GM12878 (cell line): Measurements from ENCODE around the gene NDUFC1. TPM values are rescaled to one million over a fixed set of nuclear protein-coding genes. Genes with fewer than 3 reads are reported as not detected.
"Not testable (repeated sequence)": the region's sequence is repeated elsewhere in the genome, so short reads cannot be mapped to it uniquely, and the experiment has no call there.

Experiments
- ATAC-seq: fragments of 200-7000 bp; cut with Tn5 transposase; 3 replicates; pipeline ENCODE4 v1.9.1; 2020; ENCODE audit warnings: mild to moderate bottlenecking, moderate library complexity
- BruUV-seq: library from RNA; stranded (reverse); fragments of 400-500 nt; replicated peaks from 2 replicates; lab custom pipeline; 2021; lab: Mats Ljungman, UMichigan
- CTCF ChIA-PET: fragments of 300-600 bp; sonication (Branson Sonifier 250); formaldehyde crosslinking; extraction: SDS; loops from one replicate; lab custom pipeline; 2021; ENCODE audit warnings: inconsistent platforms; lab: Yijun Ruan, JAX
- POLR2A ChIA-PET: fragments of 350-600 bp; formaldehyde crosslinking; extraction: SDS; loops from one replicate; lab custom pipeline; 2021; ENCODE audit warnings: inconsistent platforms; lab: Charles Lee
- RAD21 ChIA-PET: fragments of 300-600 bp; sonication (Branson Sonifier 250); formaldehyde crosslinking; loops from one replicate; lab custom pipeline; 2023; ENCODE audit warnings: antibody characterized with exemption; ENCODE audit not compliant: unreplicated experiment; lab: Charles Lee
- SMC1A ChIA-PET: fragments of 300-600 bp; sonication (Branson Sonifier 250); formaldehyde crosslinking; loops from one replicate; lab custom pipeline; 2023; ENCODE audit not compliant: unreplicated experiment, uncharacterized antibody; lab: Charles Lee
- DNase-seq: peaks from one replicate; pipeline ENCODE4 v3.0.0-alpha.2; 2011; ENCODE audit warnings: low read depth, low spot score
- FAIRE-seq: peaks from 3 replicates; lab custom pipeline; 2011; peaks lifted over from hg19 to GRCh38; lab: Jason Lieb, UNC
- H2AFZ ChIP-seq: 2 replicates; pipeline ENCODE4 v1.6.0; 2011; ENCODE audit warnings: low read depth, low read length, control low read depth; ENCODE audit not compliant: control insufficient read depth
- H3K27ac ChIP-seq: 2 replicates; pipeline ENCODE4 v1.5.1; 2011; ENCODE audit warnings: control low read depth; ENCODE audit not compliant: control insufficient read depth, insufficient read depth
- H3K27me3 ChIP-seq, 2 experiments: replicated peaks in 1 of 2; 2 replicates each; pipeline versions ENCODE4 v1.6.0 to v1.6.1; 2011; ENCODE audit warnings: low read length in 1 of 2; ENCODE audit not compliant: control insufficient read depth in 2 of 2, insufficient read depth in 2 of 2
- H3K36me3 ChIP-seq, 2 experiments: 2 replicates each; pipeline ENCODE4 v1.5.1; 2011; ENCODE audit warnings: low read length in 1 of 2; ENCODE audit not compliant: control insufficient read depth in 2 of 2, insufficient read depth in 2 of 2
- H3K4me1 ChIP-seq: 2 replicates; pipeline ENCODE4 v1.6.1; 2011; ENCODE audit warnings: mild to moderate bottlenecking, low read length, moderate library complexity, mixed read lengths; ENCODE audit not compliant: control insufficient read depth, insufficient read depth
- H3K4me2 ChIP-seq: 2 replicates; pipeline ENCODE4 v1.6.0; 2011; ENCODE audit warnings: control low read depth; ENCODE audit not compliant: control insufficient read depth, insufficient read depth
- H3K4me3 ChIP-seq: fragments of 200-600 bp; sonication (generic); 2 replicates; pipeline ENCODE4 v1.5.1; 2016
- H3K79me2 ChIP-seq: 2 replicates; pipeline ENCODE4 v1.6.0; 2011; ENCODE audit warnings: low read length; ENCODE audit not compliant: control insufficient read depth, insufficient read depth
- H3K9ac ChIP-seq: 2 replicates; pipeline ENCODE4 v1.8.0; 2011; ENCODE audit warnings: low read length, control low read depth, mixed read lengths; ENCODE audit not compliant: control insufficient read depth, insufficient read depth
- H3K9me3 ChIP-seq: replicated peaks from 3 replicates; pipeline ENCODE4 v1.5.1; 2011; ENCODE audit warnings: mild to moderate bottlenecking, low read length; ENCODE audit not compliant: control insufficient read depth, insufficient read depth
- H4K20me1 ChIP-seq: 2 replicates; pipeline ENCODE4 v1.6.0; 2011; ENCODE audit not compliant: control insufficient read depth, insufficient read depth
- CBX3 ChIP-seq: fragments of 200-600 bp; sonication (generic); IDR thresholded peaks from 2 replicates; pipeline ENCODE4 v1.6.1; 2016; ENCODE audit warnings: low read depth, borderline replicate concordance
- MAX ChIP-seq: IDR thresholded peaks from 2 replicates; pipeline ENCODE4 v1.6.1; 2012; ENCODE audit warnings: low read depth, low read length, improper control_type of control experiment
- MEF2A ChIP-seq: IDR thresholded peaks from 2 replicates; pipeline ENCODE4 v1.6.1; 2011; ENCODE audit warnings: low read depth, mild to moderate bottlenecking, low read length, moderate library complexity; ENCODE audit not compliant: insufficient read depth
- MLLT1 ChIP-seq: fragments of 450-650 bp; IDR thresholded peaks from 2 replicates; pipeline ENCODE4 v1.6.1; 2016; ENCODE audit warnings: mild to moderate bottlenecking
- ZNF622 ChIP-seq: fragments of 450-650 bp; IDR thresholded peaks from 2 replicates; pipeline ENCODE4 v1.6.1; 2017; ENCODE audit warnings: mild to moderate bottlenecking, inconsistent platforms
- WGBS: methylation state at CpG from one replicate; pipeline ENCODE4 v1.1.6; 2016; ENCODE audit warnings: low lambda C conversion rate; ENCODE audit not compliant: insufficient replicate concordance, insufficient coverage; ENCODE audit errors: missing lambda C conversion rate; 5-methylcytosine and 5-hydroxymethylcytosine counted together
- in situ Hi-C: fragments of 300-500 bp; cut with MboI; formaldehyde crosslinking; loops from 9 replicates; pipeline ENCODE4 v1.14.3; 2018; ENCODE audit warnings: mixed read lengths
- intact Hi-C: fragments of 100-400 bp; cut with micrococcal nuclease; formaldehyde crosslinking; loops from one replicate; pipeline ENCODE4 v1.14.2; 2022; ENCODE audit not compliant: unreplicated experiment
- polyA plus RNA-seq, 11 experiments: library from polyadenylated mRNA; depleted of rRNA in 4 of 11; unstranded in 6 of 11; stranded (reverse) in 5 of 11; fragments of >200 nt; fragmentation: Nextera tagmentation in 4 of 11; fragmentation: Illumina TruSeq in 1 of 11; extraction: Ambion mirVana in 4 of 11; extraction: Trizol in 1 of 11; gene quantifications; 1 replicate in 1 of 11; 2 replicates in 10 of 11; pipeline versions ENCODE4 v1.2.1 to v1.2.3, GENCODE V29; 2011 to 2016; ENCODE audit warnings: inconsistent platforms in 2 of 11, missing spikeins in 2 of 11, low read depth in 1 of 11
- total RNA-seq, 4 experiments: library from RNA; depleted of rRNA in 3 of 4; stranded (reverse); fragments of >200 nt in 3 of 4; fragmentation: Illumina TruSeq in 1 of 4; extraction: Trizol in 1 of 4; gene quantifications; 2 replicates each; pipeline versions ENCODE4 v1.2.1 to v1.2.3, GENCODE V29; 2013 to 2021

The NDUFC1 gene
- total and polyA plus RNA-seq, 10 of the 15 experiments (the other 5 are each of a cell fraction or from before 2014, with no cell fraction given): 25.5 to 242 (median 68.9) TPM

GRCh38 chr4:139314047-139314800 is 11.9 kb upstream of the NDUFC1 start:
- H3K36me3 ChIP-seq: peaks cover 0 to 2% of the 10 kb centered on the region in 2 experiments; a peak in 1 of 4 replicates
- H3K9me3 ChIP-seq: no peaks in the 10 kb centered on the region; the same call in none of the 3 replicates
- ATAC-seq (peak; percentile 18; the same call in 1 of the 3 replicates), DNase-seq (no peak), FAIRE-seq (no peak)
- 99% methylated on average over 4 of the region's 4 CpGs for WGBS
- H3K79me2 ChIP-seq: peaks cover 92% of the 10 kb centered on the region
- intact Hi-C loops (no loop called here), in situ Hi-C loops (loop anchor here (25.0 kb wide), 1 partner anchor 1102 kb away; no protein-coding TSS in a partner anchor)
- H3K4me3 ChIP-seq: no peak overlapping the region
- no TSS peak for BruUV-seq
- POLR2A ChIA-PET: interaction anchor here (0.6 to 2.0 kb wide), 4 partner anchors 13 to 149 kb away, joined by 3 to 20 read pairs (median 4); partner anchors contain the start of genes NAA15 and NDUFC1
- SMC1A ChIA-PET: interaction anchor here (1.2 to 2.0 kb wide), 3 partner anchors 13 to 54 kb away, joined by 5 to 10 read pairs (median 7); partner anchors contain the start of gene NAA15
- peak overlapping the region; percentile 31; the same call in 1 of the 2 replicates for H3K27ac ChIP-seq
- no peak overlapping the region for H2AFZ ChIP-seq
- peak overlapping the region; percentile 4; the same call in 1 of the 2 replicates for H3K4me2 ChIP-seq
- RAD21 ChIA-PET: interaction anchor here (0.6 kb wide), 1 partner anchor 9 kb away, joined by 3 read pairs; no protein-coding TSS in a partner anchor
- H3K4me1 ChIP-seq: peaks cover 20% of the 10 kb centered on the region
- CTCF ChIA-PET: interaction anchor here (2.0 kb wide), 1 partner anchor 18 kb away, joined by 20 read pairs; no protein-coding TSS in a partner anchor
- H4K20me1 ChIP-seq: no peaks in the 10 kb centered on the region
- H3K9ac ChIP-seq: no peak overlapping the region
- TF ChIP-seq MEF2A (no peak), ZNF622 (no peak), MAX (no peak), CBX3 (no peak)
- H3K27me3 ChIP-seq: no peaks in the 10 kb centered on the region

GRCh38 chr4:139313414-139313813 is 11.1 kb upstream of the NDUFC1 start:
- H3K9me3 ChIP-seq, DNase-seq, H3K36me3 ChIP-seq, H4K20me1 ChIP-seq, H2AFZ ChIP-seq, BruUV-seq, FAIRE-seq, CTCF ChIA-PET, H3K4me2 ChIP-seq, H3K27ac ChIP-seq, H3K27me3 ChIP-seq, H3K9ac ChIP-seq, H3K4me3 ChIP-seq, RAD21 ChIA-PET, ATAC-seq, intact Hi-C loops: not testable (repeated sequence)
- in situ Hi-C loops: loop anchor here (25.0 kb wide), 1 partner anchor 1101 kb away; no protein-coding TSS in a partner anchor
- ChIA-PET SMC1A (interaction anchor here (0.9 to 2.6 kb wide), 2 partner anchors 17 to 27 kb away, joined by 3 to 11 read pairs; no protein-coding TSS in a partner anchor), POLR2A (interaction anchor here (0.6 to 3.8 kb wide), 3 partner anchors 12 to 150 kb away, joined by 3 to 29 read pairs (median 11); partner anchors contain the start of genes NAA15 and NDUFC1)
- peak; percentile 92 for TF ChIP-seq MLLT1
- 99% methylated on average over 5 of the region's 10 CpGs for WGBS
- peaks cover 91% of the 10 kb centered on the region for H3K79me2 ChIP-seq
- peaks cover 20% of the 10 kb centered on the region for H3K4me1 ChIP-seq
